GM12892 (cell line): ENCODE results near the gene CCDC85A.

ENCODE experiments used
- POLR2A ChIP-seq: IDR thresholded peaks from 2 replicates; pipeline ENCODE4 v1.6.1; 2011; ENCODE audit warnings: low read depth, low read length, control low read depth
- POLR2AphosphoS5 ChIP-seq: IDR thresholded peaks from 2 replicates; pipeline ENCODE4 v1.6.1; 2011; ENCODE audit warnings: low read depth, low read length, control low read depth
- TAF1 ChIP-seq: IDR thresholded peaks from 2 replicates; pipeline ENCODE4 v1.6.1; 2011; ENCODE audit warnings: low read depth, mild to moderate bottlenecking, control low read depth, low read length, borderline replicate concordance

- TF ChIP-seq POLR2A (no peak), POLR2AphosphoS5 (no peak), TAF1 (no peak)
Measured at GRCh38 chr2:56169521-56169920, 14.3 kb upstream of the CCDC85A start.
